ENCODE results near the gene APLN. TPM values are rescaled to one million over a fixed set of nuclear protein-coding genes. Genes with fewer than 3 reads are reported as not detected.

APLN gene
- total RNA-seq, 4 donors from 2014 or later, result 1.3 to 2.6 TPM; not detected in 2

GRCh38 chrX:129613596-129613995, 41.2 kb downstream of the APLN start:
- Histone ChIP-seq H3K36me3 (no peaks in the 10 kb centered on the region), H3K4me1 (no peaks in the 10 kb centered on the region), H3K9me3 (no peaks in the 10 kb centered on the region), H3K4me3 (no peak overlapping the region), H3K27me3 (no peaks in the 10 kb centered on the region), H3K27ac (no peak overlapping the region)
- TF ChIP-seq CTCF (IDR thresholded peaks at IDR 0.05) (no peak), POLR2A (IDR thresholded peaks at IDR 0.05) (no peak)
- no peak for DNase-seq
- intact Hi-C loops (cut with DNase I; ENCODE audit: low total_unique reads), result no loop called here

- H3K9me3 ChIP-seq, result no peaks in the 10 kb centered on the region
- H3K27me3 ChIP-seq, result no peaks in the 10 kb centered on the region
- no peak overlapping the region for H3K4me3 ChIP-seq
- intact Hi-C loops (cut with DNase I; ENCODE audit: low total_unique reads), result no loop called here
- H3K4me1 ChIP-seq, result no peaks in the 10 kb centered on the region
- TF ChIP-seq CTCF (IDR thresholded peaks at IDR 0.05), result no peak
- TF ChIP-seq POLR2A (IDR thresholded peaks at IDR 0.05), result no peak
- H3K36me3 ChIP-seq, result no peaks in the 10 kb centered on the region
- DNase-seq, result no peak
- H3K27ac ChIP-seq, result no peak overlapping the region
These were observed 42.4 kb downstream of the APLN start for GRCh38 chrX:129612396-129612795.

- H3K4me1 ChIP-seq, result no peaks in the 10 kb centered on the region
- intact Hi-C loops (cut with DNase I; ENCODE audit: low total_unique reads), result loop anchor here (10.0 kb wide), 1 partner anchor 115 kb away; no protein-coding TSS in a partner anchor
- H3K4me3 ChIP-seq, result no peak overlapping the region
These were observed 45.4 kb downstream of the APLN start for GRCh38 chrX:129609395-129609794.

GRCh38 chrX:129608496-129608895, 46.3 kb downstream of the APLN start:
- DNase-seq, result no peak
- intact Hi-C loops (cut with DNase I; ENCODE audit: low total_unique reads), result loop anchor here (10.0 kb wide), 1 partner anchor 116 kb away; no protein-coding TSS in a partner anchor
- no peak overlapping the region for H3K4me3 ChIP-seq
- H3K9me3 ChIP-seq, result no peaks in the 10 kb centered on the region
- no peaks in the 10 kb centered on the region for H3K27me3 ChIP-seq
- no peak for TF ChIP-seq CTCF (IDR thresholded peaks at IDR 0.05)
- TF ChIP-seq POLR2A (IDR thresholded peaks at IDR 0.05), result no peak
- no peak overlapping the region for H3K27ac ChIP-seq
- H3K36me3 ChIP-seq, result no peaks in the 10 kb centered on the region
- H3K4me1 ChIP-seq, result no peaks in the 10 kb centered on the region

More at GRCh38 chrX:129609395-129609794, 45.4 kb downstream of the APLN start:
- Histone ChIP-seq H3K36me3 (no peaks in the 10 kb centered on the region), H3K9me3 (no peaks in the 10 kb centered on the region), H3K27ac (no peak overlapping the region), H3K27me3 (no peaks in the 10 kb centered on the region)
- DNase-seq, result no peak
- TF ChIP-seq CTCF (IDR thresholded peaks at IDR 0.05) (no peak), POLR2A (IDR thresholded peaks at IDR 0.05) (no peak)

- TF ChIP-seq POLR2A (IDR thresholded peaks at IDR 0.05) (no peak), CTCF (IDR thresholded peaks at IDR 0.05) (peak; percentile 67 to 83 (median 78))
- Histone ChIP-seq H3K4me3 (no peak overlapping the region), H3K36me3 (no peaks in the 10 kb centered on the region), H3K27ac (no peak overlapping the region), H3K4me1 (no peaks in the 10 kb centered on the region), H3K27me3 (no peaks in the 10 kb centered on the region), H3K9me3 (no peaks in the 10 kb centered on the region)
- intact Hi-C loops (cut with DNase I; ENCODE audit: low total_unique reads), result loop anchor here (10.0 kb wide), 1 partner anchor 118 kb away; no protein-coding TSS in a partner anchor
- peak; percentile 57 to 72 for DNase-seq
These were observed 47.8 kb downstream of the APLN start for GRCh38 chrX:129606918-129607317.
